ENCODE data around the gene SPIRE2.

DNA sequence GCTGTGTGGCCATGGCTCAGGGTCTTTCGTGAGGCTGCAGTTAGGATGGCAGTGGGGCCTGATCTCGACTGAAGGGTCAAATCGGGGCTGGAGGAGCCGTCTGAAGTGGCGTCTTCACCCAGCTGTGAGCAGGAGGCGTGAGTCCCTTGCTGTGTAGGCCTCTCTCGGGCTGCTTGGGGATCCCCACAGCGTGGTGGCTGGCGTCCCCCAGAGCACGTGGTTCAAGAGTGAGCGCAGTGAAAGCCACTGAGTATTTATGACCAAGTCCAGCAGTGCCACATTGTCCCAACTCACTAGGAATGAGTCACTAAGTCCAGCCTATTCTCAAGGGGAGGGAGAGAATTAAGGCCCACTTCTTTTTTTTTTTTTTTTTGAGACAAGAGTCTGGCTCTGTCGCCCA, 33.4 kb downstream of the SPIRE2 start:
- TF ChIP-seq CTCF (IDR thresholded peaks at IDR 0.05): no peak
- no peak for TF ChIP-seq EP300 (IDR thresholded peaks at IDR 0.05)
- TF ChIP-seq POLR2A (IDR thresholded peaks at IDR 0.05): no peak

Measured in gastroesophageal sphincter (tissue), 3 donors.